NCI-H748 treated with DMSO at 0.1 percent for 48 hours (cell line): ENCODE results near the gene RASSF8.
A peak's percentile ranks its signal among the peaks of the same experiment; 100 is the strongest.

Experiments used
- DNase-seq: peaks from one replicate; lab custom pipeline; 2025; lab: John Stamatoyannopoulos, UW

RASSF8 gene

DNA sequence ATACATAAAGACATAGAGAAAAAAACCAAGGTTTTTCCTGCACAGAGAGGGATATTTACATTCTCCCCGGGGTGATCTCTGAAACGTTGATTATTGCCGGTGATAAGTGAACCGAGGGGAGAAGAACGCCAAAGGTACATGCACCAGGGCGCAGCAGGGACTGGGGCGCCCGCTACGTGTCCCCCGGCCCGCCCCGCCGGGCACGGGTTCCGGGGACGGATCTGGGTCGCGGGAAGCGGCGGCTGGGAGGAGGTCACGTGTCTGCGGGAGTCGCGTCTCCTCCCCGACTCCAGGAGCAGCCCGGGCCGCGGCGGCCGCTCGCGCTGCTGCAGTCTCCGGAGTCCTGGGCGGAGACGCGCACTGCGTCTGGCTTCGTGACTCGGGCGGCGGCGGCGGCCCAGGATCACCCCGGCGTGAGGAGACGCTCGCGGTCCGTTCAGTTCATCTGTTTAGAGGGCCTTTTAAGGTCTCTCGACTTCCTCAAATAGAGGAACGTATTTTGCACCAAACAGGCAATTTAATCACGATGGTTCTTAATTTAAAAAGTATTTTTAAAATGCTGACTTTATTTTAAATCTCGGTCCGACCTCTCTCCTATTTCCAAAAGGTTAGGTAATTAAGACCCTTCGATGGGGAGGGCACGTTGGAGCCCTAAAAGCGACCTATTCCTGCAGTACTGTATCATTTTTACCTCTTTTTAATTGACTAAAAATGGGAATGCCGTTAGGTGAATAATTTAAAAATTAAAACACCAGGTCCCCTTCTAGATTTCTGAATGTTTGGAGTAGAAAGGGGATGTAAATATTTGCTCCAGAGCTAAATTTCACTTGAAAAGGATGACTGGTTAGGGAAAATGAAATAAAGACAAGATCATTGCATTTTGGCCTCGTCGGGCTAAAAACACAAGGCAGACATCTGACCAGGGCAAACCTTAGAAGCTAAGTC, 168.1 kb downstream of the RASSF8 start:
- peak; percentile 17 for DNase-seq

DNA sequence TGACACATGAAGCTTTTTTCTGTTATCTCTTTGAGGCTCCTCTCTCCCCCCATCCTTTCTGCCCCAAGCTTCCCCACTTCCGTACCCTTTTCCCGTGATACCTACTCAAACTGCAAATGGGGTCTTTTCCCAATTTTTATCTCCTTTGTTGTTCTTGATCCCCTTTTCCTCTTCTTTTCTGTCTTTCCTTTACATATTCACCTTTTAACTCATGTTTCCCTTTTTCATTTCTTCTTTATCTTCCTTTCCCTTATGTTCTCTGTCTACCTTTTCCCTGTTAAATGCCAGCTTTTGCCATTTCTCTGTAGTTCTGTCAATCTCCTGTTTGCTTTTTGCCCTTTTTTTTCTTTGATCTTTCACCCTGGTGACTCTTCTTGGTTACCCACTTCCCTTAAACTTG, 168.9 kb downstream of the RASSF8 start:
- no peak for DNase-seq

GRCh38 chr12:26128168-26128567, 169.7 kb downstream of the RASSF8 start:
- no peak for DNase-seq
